ENCODE results near the gene TMEM94. TPM values are rescaled to one million over a fixed set of nuclear protein-coding genes. Genes with fewer than 3 reads are reported as not detected.

TMEM94 gene
- total RNA-seq, 1 experiment from 2014 or later, result 129 TPM

- ChIA-PET POLR2A (no interaction called here), CTCF (interaction anchor here (0.6 kb wide), 1 partner anchor 12 kb away, joined by 3 read pairs; no protein-coding TSS in a partner anchor)
- in situ Hi-C loops (cut with HindIII; ENCODE audit: low pct_unique_long_range_greater_than_20kb, low sequenced_read_pairs) (no loop called here), intact Hi-C loops (cut with micrococcal nuclease; ENCODE audit: unreplicated experiment) (no loop called here)
- Histone ChIP-seq H3K4me3 (ENCODE audit: low read depth in 2 of 2, low read length in 2 of 2) (peak overlapping the region; percentile 72 to 82), H3K36me3 (ENCODE audit: control insufficient read depth, insufficient read depth, low read length) (peaks cover 12% of the 10 kb centered on the region; the same call in 1 of the 2 replicates), H3K27ac (ENCODE audit: low read length) (peak overlapping the region; percentile 80), H3K9me3 (ENCODE audit: control insufficient read depth, insufficient read depth, low read depth, low read length) (no peaks in the 10 kb centered on the region), H3K4me1 (ENCODE audit: control insufficient read depth, insufficient read depth, low read length) (peaks cover 41% of the 10 kb centered on the region), H3K27me3 (ENCODE audit: control insufficient read depth, insufficient read depth, low read length) (no peaks in the 10 kb centered on the region)
- BruUV-seq (replicated peaks), result no TSS peak
- no peak for ATAC-seq
- no peak for TF ChIP-seq POLR2AphosphoS5 (IDR thresholded peaks at IDR 0.05; ENCODE audit: low read depth, low read length)
- TF ChIP-seq TCF7L2 (IDR thresholded peaks at IDR 0.05; ENCODE audit: low read depth, low read length), result no peak
- 0 out of 2 replicates have a peak, but pooled peaks have one; percentile 17 for TF ChIP-seq SIN3A (IDR thresholded peaks at IDR 0.05; ENCODE audit: borderline replicate concordance, insufficient read depth, low read depth, low read length)
- no peak for DNase-seq (ENCODE audit: low read depth, low spot score)
Measured at GRCh38 chr17:75514299-75514918, 58.0 kb downstream of the TMEM94 start.

- DNase-seq (ENCODE audit: low read depth, low spot score) (no peak), ATAC-seq (no peak)
- intact Hi-C loops (cut with micrococcal nuclease; ENCODE audit: unreplicated experiment) (no loop called here), in situ Hi-C loops (cut with HindIII; ENCODE audit: low pct_unique_long_range_greater_than_20kb, low sequenced_read_pairs) (no loop called here)
- BruUV-seq (replicated peaks), result no TSS peak
- Histone ChIP-seq H3K27ac (ENCODE audit: low read length) (peak overlapping the region; percentile 80), H3K4me3 (ENCODE audit: low read depth in 2 of 2, low read length in 2 of 2) (peak overlapping the region; percentile 72 to 82), H3K9me3 (ENCODE audit: control insufficient read depth, insufficient read depth, low read depth, low read length) (no peaks in the 10 kb centered on the region), H3K36me3 (ENCODE audit: control insufficient read depth, insufficient read depth, low read length) (peaks cover 12% of the 10 kb centered on the region; the same call in 1 of the 2 replicates), H3K27me3 (ENCODE audit: control insufficient read depth, insufficient read depth, low read length) (no peaks in the 10 kb centered on the region), H3K4me1 (ENCODE audit: control insufficient read depth, insufficient read depth, low read length) (peaks cover 38% of the 10 kb centered on the region)
- TF ChIP-seq, protein P1, sequence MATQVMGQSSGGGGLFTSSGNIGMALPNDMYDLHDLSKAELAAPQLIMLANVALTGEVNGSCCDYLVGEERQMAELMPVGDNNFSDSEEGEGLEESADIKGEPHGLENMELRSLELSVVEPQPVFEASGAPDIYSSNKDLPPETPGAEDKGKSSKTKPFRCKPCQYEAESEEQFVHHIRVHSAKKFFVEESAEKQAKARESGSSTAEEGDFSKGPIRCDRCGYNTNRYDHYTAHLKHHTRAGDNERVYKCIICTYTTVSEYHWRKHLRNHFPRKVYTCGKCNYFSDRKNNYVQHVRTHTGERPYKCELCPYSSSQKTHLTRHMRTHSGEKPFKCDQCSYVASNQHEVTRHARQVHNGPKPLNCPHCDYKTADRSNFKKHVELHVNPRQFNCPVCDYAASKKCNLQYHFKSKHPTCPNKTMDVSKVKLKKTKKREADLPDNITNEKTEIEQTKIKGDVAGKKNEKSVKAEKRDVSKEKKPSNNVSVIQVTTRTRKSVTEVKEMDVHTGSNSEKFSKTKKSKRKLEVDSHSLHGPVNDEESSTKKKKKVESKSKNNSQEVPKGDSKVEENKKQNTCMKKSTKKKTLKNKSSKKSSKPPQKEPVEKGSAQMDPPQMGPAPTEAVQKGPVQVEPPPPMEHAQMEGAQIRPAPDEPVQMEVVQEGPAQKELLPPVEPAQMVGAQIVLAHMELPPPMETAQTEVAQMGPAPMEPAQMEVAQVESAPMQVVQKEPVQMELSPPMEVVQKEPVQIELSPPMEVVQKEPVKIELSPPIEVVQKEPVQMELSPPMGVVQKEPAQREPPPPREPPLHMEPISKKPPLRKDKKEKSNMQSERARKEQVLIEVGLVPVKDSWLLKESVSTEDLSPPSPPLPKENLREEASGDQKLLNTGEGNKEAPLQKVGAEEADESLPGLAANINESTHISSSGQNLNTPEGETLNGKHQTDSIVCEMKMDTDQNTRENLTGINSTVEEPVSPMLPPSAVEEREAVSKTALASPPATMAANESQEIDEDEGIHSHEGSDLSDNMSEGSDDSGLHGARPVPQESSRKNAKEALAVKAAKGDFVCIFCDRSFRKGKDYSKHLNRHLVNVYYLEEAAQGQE (IDR thresholded peaks at IDR 0.05; ENCODE audit: insufficient read depth in 1 of 2, low read depth in 2 of 2, low read length in 1 of 2), result no peak
- TF ChIP-seq POLR2AphosphoS5 (IDR thresholded peaks at IDR 0.05; ENCODE audit: low read depth, low read length) (no peak), TCF7L2 (IDR thresholded peaks at IDR 0.05; ENCODE audit: low read depth, low read length) (no peak), SIN3A (IDR thresholded peaks at IDR 0.05; ENCODE audit: borderline replicate concordance, insufficient read depth, low read depth, low read length) (no peak)
- TF ChIP-seq, protein P2, sequence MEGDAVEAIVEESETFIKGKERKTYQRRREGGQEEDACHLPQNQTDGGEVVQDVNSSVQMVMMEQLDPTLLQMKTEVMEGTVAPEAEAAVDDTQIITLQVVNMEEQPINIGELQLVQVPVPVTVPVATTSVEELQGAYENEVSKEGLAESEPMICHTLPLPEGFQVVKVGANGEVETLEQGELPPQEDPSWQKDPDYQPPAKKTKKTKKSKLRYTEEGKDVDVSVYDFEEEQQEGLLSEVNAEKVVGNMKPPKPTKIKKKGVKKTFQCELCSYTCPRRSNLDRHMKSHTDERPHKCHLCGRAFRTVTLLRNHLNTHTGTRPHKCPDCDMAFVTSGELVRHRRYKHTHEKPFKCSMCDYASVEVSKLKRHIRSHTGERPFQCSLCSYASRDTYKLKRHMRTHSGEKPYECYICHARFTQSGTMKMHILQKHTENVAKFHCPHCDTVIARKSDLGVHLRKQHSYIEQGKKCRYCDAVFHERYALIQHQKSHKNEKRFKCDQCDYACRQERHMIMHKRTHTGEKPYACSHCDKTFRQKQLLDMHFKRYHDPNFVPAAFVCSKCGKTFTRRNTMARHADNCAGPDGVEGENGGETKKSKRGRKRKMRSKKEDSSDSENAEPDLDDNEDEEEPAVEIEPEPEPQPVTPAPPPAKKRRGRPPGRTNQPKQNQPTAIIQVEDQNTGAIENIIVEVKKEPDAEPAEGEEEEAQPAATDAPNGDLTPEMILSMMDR (IDR thresholded peaks at IDR 0.05), result no peak
- CTCF ChIA-PET, result no interaction called here
- POLR2A ChIA-PET, result no interaction called here
Measured at GRCh38 chr17:75514919-75515495, 58.6 kb downstream of the TMEM94 start.
